ENCODE measurements around the gene FAM24A.

DNA sequence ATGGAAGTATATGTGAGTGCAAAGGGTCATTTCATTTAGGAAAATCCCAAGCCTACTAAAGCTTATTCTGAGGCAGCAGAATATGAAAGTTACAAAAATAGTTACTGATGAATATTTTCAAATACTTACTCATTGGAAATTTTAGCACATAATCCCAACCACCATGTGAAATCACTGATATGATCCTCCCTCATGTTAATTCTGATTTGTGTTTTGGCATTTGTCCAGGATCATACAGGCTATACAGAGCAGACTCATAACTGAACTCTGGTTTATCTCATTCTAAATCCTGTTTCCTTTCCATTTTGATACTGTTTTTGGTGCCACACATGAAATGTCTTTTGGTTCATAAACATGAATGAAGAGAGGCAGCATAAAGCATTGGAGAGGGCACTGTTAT lies 27.6 kb upstream of the FAM24A start:
- no peak for TF ChIP-seq POLR2A (IDR thresholded peaks at IDR 0.05)
- TF ChIP-seq, protein P1, sequence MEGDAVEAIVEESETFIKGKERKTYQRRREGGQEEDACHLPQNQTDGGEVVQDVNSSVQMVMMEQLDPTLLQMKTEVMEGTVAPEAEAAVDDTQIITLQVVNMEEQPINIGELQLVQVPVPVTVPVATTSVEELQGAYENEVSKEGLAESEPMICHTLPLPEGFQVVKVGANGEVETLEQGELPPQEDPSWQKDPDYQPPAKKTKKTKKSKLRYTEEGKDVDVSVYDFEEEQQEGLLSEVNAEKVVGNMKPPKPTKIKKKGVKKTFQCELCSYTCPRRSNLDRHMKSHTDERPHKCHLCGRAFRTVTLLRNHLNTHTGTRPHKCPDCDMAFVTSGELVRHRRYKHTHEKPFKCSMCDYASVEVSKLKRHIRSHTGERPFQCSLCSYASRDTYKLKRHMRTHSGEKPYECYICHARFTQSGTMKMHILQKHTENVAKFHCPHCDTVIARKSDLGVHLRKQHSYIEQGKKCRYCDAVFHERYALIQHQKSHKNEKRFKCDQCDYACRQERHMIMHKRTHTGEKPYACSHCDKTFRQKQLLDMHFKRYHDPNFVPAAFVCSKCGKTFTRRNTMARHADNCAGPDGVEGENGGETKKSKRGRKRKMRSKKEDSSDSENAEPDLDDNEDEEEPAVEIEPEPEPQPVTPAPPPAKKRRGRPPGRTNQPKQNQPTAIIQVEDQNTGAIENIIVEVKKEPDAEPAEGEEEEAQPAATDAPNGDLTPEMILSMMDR (IDR thresholded peaks at IDR 0.05 in 8 of 11, conservative IDR thresholded peaks at IDR 0.05 in 3 of 11): no peak

Data from spleen (tissue), 7 donors.